ELF-1 (cell line): ENCODE measurements around the gene IGFBP4.

Experiments
- DNase-seq: peaks from one replicate; pipeline ENCODE4 v3.0.0-alpha.2; 2016; ENCODE audit warnings: low read depth, low spot score

Gene IGFBP4

GRCh38 chr17:40490289-40490853, 47.1 kb downstream of the IGFBP4 start:
- peak; percentile 74 for DNase-seq

DNA sequence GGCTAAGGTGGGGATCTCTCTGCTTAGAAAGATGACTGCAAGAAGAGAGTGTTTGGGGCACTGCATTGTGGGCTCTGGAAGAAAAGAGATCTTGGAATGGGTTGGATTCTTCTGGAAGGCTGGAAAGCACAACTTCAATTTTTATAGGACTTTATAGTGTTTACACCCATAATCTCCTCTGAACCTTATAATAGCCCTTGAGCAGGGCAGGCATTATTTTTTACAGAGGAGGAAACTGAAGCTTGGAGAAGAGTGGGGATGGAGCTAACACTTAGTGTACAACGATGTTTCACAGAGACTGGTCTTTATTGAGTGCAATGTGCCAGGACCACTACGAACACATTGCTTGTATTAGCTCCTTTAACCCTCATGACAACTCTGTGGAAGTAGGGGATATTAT, 47.7 kb downstream of the IGFBP4 start:
- DNase-seq = no peak

- no peak for DNase-seq
Observed at GRCh38 chr17:40491486-40491885, 48.2 kb downstream of the IGFBP4 start.

GRCh38 chr17:40493697-40494096, 50.4 kb downstream of the IGFBP4 start:
- DNase-seq = no peak

DNA sequence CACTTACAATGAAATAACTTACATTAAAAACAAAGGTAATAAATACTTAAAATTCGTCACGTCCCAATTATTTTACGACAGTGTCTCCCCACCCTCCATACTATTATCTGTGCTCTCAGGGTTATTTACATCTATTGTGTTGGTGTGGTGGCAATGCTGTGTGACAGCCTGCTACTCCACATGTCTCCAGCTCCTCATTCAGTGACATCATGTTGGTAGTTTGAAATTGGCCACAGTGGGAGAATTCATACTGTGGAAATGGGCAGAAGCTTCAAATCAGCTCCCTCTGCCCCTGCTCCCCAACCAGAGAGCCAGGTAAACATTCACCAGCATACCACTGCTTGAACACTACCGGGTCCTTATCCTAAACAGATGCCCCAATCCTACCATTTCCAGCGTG, 51.9 kb downstream of the IGFBP4 start:
- DNase-seq = no peak

DNA sequence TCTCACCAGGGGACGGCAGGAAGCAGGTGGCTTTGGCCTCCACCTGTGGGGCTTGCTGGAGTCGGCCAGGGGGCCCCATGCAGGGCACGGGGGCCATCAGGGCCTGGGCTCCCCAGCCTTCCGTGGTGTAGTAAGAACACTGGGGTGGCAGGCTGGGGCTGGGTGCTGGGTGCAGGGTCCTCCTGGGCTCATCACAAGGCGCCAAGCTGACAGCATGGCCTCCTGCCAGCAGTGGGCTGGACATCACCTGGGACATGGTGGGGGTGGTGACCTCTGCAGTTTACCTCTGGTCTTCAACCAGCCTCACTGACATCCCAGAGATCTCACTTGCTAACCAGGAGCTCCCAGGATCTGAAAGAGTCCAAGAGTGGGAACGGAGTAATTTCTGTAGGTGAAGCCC, 52.9 kb downstream of the IGFBP4 start:
- DNase-seq = no peak

DNA sequence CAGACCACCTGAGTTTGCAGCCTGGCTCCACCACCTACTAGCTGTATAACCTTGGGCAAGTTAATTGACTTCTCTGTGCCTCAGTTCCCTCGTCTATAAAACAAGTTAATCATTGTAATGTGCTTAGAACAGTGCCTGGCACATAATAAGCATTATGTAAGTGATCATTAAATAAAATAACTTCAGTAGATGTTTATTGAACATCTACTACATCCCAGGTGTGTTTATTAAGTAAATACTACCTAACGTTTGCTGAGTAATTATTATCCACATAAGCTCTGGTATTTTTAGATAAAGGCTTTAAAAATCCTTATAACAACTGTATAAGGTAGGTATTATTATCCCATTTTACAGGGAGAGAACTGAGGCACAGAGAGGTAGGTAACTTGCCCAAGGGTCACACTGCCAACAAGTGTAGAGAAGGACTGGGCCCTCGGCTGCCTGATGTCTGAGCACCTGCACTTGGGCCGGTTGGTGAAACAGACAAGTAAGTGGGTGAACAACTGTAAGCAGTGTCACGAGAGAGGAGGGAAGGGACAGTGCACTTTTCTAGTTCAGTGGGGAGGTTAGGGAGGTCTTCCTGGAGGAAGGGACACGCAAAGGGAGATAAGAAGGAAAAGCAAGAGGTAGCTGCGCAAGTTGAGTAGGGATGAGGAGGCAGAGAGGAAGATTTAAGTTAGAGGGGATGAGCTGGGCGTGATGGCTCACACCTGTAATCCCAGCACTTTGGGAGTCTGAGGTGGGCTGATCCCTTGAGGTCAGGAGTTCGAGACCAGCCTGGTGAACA, 53.6 kb downstream of the IGFBP4 start:
- no peak for DNase-seq

DNA sequence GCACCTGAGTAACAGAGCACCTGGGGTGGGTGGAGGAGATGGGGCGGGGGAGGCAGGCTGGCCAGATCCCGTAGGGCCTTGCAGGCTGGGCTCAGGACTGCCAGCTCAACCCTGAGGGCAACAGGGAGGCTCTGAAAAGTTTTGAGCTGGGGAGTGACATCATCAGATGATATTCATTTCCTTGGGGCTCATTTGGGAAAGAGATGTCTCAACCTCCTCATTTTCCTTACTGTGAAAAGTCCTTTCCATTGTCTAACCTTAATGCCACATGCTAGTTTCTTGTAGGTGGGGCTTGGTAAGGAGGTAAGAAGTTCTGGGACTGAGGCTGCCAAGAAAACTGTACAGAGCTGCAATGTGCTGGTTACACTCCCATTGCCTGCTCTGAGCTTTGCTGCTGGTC, 54.4 kb downstream of the IGFBP4 start:
- no peak for DNase-seq

GRCh38 chr17:40498281-40499084, 55.2 kb downstream of the IGFBP4 start:
- DNase-seq = no peak

- DNase-seq = peak; percentile 79
Observed at GRCh38 chr17:40499551-40500189, 56.4 kb downstream of the IGFBP4 start.

GRCh38 chr17:40500190-40500589, 56.9 kb downstream of the IGFBP4 start:
- DNase-seq = no peak

DNA sequence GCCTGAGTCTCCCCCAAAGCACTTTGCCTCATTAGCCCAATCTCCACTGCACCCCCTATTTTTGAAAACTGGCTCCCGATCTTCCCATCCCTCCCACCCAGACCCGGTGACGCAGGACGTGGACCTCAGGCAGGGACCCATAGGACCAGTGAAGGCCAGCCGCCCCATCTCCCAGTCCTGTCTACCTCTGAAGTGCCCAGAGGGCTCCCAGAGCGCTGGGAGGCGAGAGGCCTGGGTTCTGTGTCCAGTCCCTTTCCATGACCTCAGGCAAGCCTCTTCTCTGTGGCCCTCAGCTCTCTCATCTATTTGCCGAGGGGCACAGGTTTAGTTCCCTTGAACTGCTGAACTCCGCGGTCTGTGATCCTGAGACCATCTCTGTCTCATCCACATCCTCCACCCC, 57.5 kb downstream of the IGFBP4 start:
- DNase-seq = no peak

- no peak for DNase-seq
Observed at GRCh38 chr17:40501499-40501911, 58.3 kb downstream of the IGFBP4 start, which contains the start of gene TNS4. Gene TNS4, minus strand, starts transcription at chr17:40501623. Its CDS starts 5,198 bp downstream, at chr17:40496425.

DNA sequence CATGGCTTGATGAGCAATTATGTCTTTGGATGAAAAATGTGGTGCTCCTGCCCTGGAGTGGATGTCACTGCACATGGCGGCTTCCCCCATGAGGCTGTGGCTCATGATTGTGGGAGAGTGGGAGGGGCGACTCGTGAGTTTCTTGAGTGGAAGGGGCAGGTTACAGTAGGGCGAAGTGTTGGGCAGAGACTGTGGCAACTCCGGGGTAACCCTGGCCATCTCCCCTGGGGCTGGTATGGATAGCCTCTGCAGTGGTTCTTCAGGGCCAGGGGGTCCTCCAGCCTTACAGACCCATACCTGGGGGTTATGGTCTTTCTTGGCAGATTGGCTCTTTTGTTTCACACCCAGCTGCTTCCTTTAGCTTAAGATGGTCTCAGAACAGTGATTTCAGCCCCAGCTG, 59.5 kb downstream of the IGFBP4 start:
- no peak for DNase-seq

DNA sequence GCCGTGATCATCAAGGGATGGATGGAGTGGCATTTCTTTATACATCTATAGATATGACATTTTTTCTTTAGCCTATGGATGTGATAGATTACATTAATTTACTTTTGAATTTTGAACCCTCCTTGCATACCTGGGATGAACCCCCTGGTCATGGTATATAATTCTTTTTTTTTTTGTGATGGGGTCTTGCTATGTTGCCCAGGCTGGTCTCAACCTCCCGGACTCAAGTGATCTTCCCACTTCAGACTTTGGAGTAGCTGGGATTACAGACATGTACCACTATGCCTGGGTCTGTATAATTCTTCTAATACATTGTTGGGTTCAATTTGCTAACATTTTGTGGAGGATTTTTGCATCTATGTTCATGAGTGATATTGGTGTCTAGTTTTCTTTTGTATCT, 59.9 kb downstream of the IGFBP4 start:
- no peak for DNase-seq

DNA sequence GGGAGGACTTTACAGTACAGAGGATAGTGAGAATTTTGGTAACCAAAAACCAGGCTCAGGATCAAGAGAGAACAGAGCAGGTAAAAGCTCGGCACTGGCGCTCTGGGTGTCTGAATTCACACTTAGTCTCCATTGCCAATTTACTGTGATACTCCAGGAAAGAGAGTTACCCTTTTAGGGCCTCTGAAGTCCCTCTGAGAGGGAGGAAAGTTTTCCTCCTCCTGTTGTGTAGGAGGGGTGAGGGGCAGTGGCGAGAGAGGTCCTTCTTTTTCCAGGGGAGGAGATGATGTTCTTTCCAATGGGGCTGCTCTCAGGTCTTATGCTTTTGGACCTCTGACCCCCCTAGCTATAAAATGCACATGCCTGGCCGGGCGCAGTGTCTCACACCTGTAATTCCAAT, 63.5 kb downstream of the IGFBP4 start:
- no peak for DNase-seq
